GM23248 (cell line): ENCODE measurements around the gene CD9.

Experiments
- EZH2 ChIP-seq: fragments of 200-600 bp; sonication (generic); IDR thresholded peaks from 2 replicates; pipeline ENCODE4 v1.6.1; 2018; ENCODE audit warnings: antibody characterized with exemption, mild to moderate bottlenecking; ENCODE audit not compliant: insufficient read depth, poor library complexity, severe bottlenecking
- EZH2phosphoT487 ChIP-seq: fragments of 200-600 bp; sonication (generic); IDR thresholded peaks from 2 replicates; pipeline ENCODE4 v1.6.1; 2018; ENCODE audit warnings: antibody characterized with exemption, moderate library complexity, mild to moderate bottlenecking, low read depth; ENCODE audit not compliant: insufficient read depth

GRCh38 chr12:6266971-6267721, 66.9 kb downstream of the CD9 start:
- TF ChIP-seq EZH2phosphoT487 (no peak), EZH2 (no peak)
